ENCODE data around the gene MYH14. TPM values are rescaled to one million over a fixed set of nuclear protein-coding genes. Genes with fewer than 3 reads are reported as not detected.

The MYH14 gene
- total and polyA plus RNA-seq, 9 of the 15 experiments (the other 6 are each of a cell fraction or from before 2014, with no cell fraction given): 0.04 to 0.86 (median 0.19) TPM; not detected in 2

- no peak for TF ChIP-seq PYGO2 (tag; IDR thresholded peaks at IDR 0.05)
- no peak for TF ChIP-seq ERF (CRISPR knock-in tag; IDR thresholded peaks at IDR 0.05)
- TF ChIP-seq CREBBP (IDR thresholded peaks at IDR 0.05; ENCODE audit: low read depth, low read length): no peak
- no peak for TF ChIP-seq U2AF2 (optimal IDR thresholded peaks at IDR 0.05; ENCODE audit: low read depth, low read length)
- peak; percentile 13; the same call in 1 of the 2 replicates for TF ChIP-seq ARID2 (IDR thresholded peaks at IDR 0.05)
- peak; percentile 53 for TF ChIP-seq RBFOX2 (IDR thresholded peaks at IDR 0.05; ENCODE audit: low read depth, low read length)
- TF ChIP-seq E2F6 (IDR thresholded peaks at IDR 0.05; ENCODE audit: borderline replicate concordance in 1 of 2, extremely low read depth in 1 of 2, insufficient read depth in 1 of 2, insufficient read length in 1 of 2, low read depth in 1 of 2, low read length in 1 of 2, poor library complexity in 1 of 2, severe bottlenecking in 1 of 2): peak in 1 of 2 experiments; percentile 26
- TF ChIP-seq BRF1 (IDR thresholded peaks at IDR 0.05; ENCODE audit: borderline replicate concordance, extremely low read depth, insufficient read length): no peak
- no peak for TF ChIP-seq ZNF79 (CRISPR knock-in tag; IDR thresholded peaks at IDR 0.05; ENCODE audit: low read depth)
- TF ChIP-seq ZNF445 (CRISPR knock-in tag; IDR thresholded peaks at IDR 0.05; ENCODE audit: low read depth): no peak
- no peak for TF ChIP-seq PTTG1 (tag; IDR thresholded peaks at IDR 0.05; ENCODE audit: low read depth)
- no peak for TF ChIP-seq HNRNPH1 (optimal IDR thresholded peaks at IDR 0.05; ENCODE audit: low read depth, low read length)
- no peak for TF ChIP-seq BACH1 (tag; IDR thresholded peaks at IDR 0.05)
- TF ChIP-seq COPS2 (conservative IDR thresholded peaks at IDR 0.05): no peak
- TF ChIP-seq ZNF239 (CRISPR knock-in tag; IDR thresholded peaks at IDR 0.05): no peak
- TF ChIP-seq ZKSCAN1 (IDR thresholded peaks at IDR 0.05; ENCODE audit: low read depth, low read length): no peak
- TF ChIP-seq SOX6 (IDR thresholded peaks at IDR 0.05): 0 out of 2 replicates have a peak, but pooled peaks have one; percentile 9
- TF ChIP-seq POLR3A (IDR thresholded peaks at IDR 0.05; ENCODE audit: borderline replicate concordance, extremely low read depth, insufficient read depth, insufficient read length): no peak
- TF ChIP-seq ZNF764 (CRISPR knock-in tag; IDR thresholded peaks at IDR 0.05; ENCODE audit: low read depth): no peak
- TF ChIP-seq ATF7 (IDR thresholded peaks at IDR 0.05): no peak
- TF ChIP-seq ZBTB33 (CRISPR knock-in tag; IDR thresholded peaks at IDR 0.05): no peak
- no peak for TF ChIP-seq AFF1 (IDR thresholded peaks at IDR 0.05; ENCODE audit: low read depth in 1 of 2, partially characterized antibody in 2 of 2)
These were observed 127.1 kb downstream of the MYH14 start (continued) for GRCh38 chr19:50330365-50331078.

Measured in K562 (cell line).